Heart left ventricle (tissue), 16 donors: ENCODE data around the gene CARD10. TPM values are rescaled to one million over a fixed set of nuclear protein-coding genes. Genes with fewer than 3 reads are reported as not detected.

Source experiments
- ATAC-seq, 4 donors: fragments of 200-7000 bp; cut with Tn5 transposase; one replicate each; pipeline ENCODE4 v1.9.1; 2020 to 2022; ENCODE audit warnings: moderate library complexity in 4 of 4, mild to moderate bottlenecking in 3 of 4, moderate number of reproducible peaks in 1 of 4
- DNase-seq, 5 donors: peaks; one replicate each; pipeline ENCODE4 v3.0.0-alpha.2; 2020
- H3K27ac ChIP-seq, 12 donors: fragments of 200-600 bp; sonication (generic) in 4 of 12; one replicate each; pipeline versions ENCODE4 v1.5.0 to v1.8.0; 2016 to 2022; ENCODE audit warnings: mild to moderate bottlenecking in 2 of 12
- H3K27me3 ChIP-seq, 9 donors: fragments of 200-600 bp; sonication (generic) in 2 of 9; one replicate each; pipeline versions ENCODE4 v1.5.1 to v1.8.0; 2016 to 2022; ENCODE audit warnings: mild to moderate bottlenecking in 3 of 9
- H3K36me3 ChIP-seq, 9 donors: fragments of 200-600 bp; sonication (generic) in 2 of 9; one replicate each; pipeline versions ENCODE4 v1.5.0 to v1.8.0; 2018 to 2022; ENCODE audit warnings: mild to moderate bottlenecking in 2 of 9
- H3K4me1 ChIP-seq, 12 donors: fragments of 200-600 bp; sonication (generic) in 4 of 12; one replicate each; pipeline versions ENCODE4 v1.5.0 to v1.8.0; 2016 to 2022; ENCODE audit warnings: mild to moderate bottlenecking in 3 of 12
- H3K4me3 ChIP-seq, 12 donors: fragments of 200-600 bp; sonication (generic) in 4 of 12; one replicate each; pipeline versions ENCODE4 v1.5.0 to v1.8.0; 2017 to 2022; ENCODE audit warnings: mild to moderate bottlenecking in 9 of 12, moderate library complexity in 4 of 12
- H3K9me3 ChIP-seq, 12 donors: fragments of 200-600 bp; sonication (generic) in 4 of 12; one replicate each; pipeline versions ENCODE4 v1.5.0 to v1.8.0; 2016 to 2022; ENCODE audit warnings: mild to moderate bottlenecking in 1 of 12
- POLR2A ChIP-seq, 2 donors: fragments of 450-650 bp; IDR thresholded peaks; one replicate each; pipeline ENCODE4 v1.6.1; 2017; ENCODE audit warnings: antibody characterized with exemption in 2 of 2, mild to moderate bottlenecking in 2 of 2, moderate library complexity in 2 of 2
- WGBS, 4 donors: extraction: QIAGEN DNeasy Blood & Tissue Kit in 2 of 4; methylation state at CpG; one replicate each; pipeline versions ENCODE4 v1.1.5 to v1.1.7; 2013 to 2018; 5-methylcytosine and 5-hydroxymethylcytosine counted together
- intact Hi-C, 10 donors: fragments of 100-400 bp; cut with DNase I; formaldehyde crosslinking; loops; one replicate each; pipeline versions ENCODE4 v1.11.1 to v1.14.2; 2022
- polyA plus RNA-seq, 2 donors: library from polyadenylated mRNA; stranded (reverse); fragments of 200-250 nt; gene quantifications; one replicate each; pipeline ENCODE4 v1.2.3, GENCODE V29; 2013
- total RNA-seq, 9 donors: library from RNA; depleted of rRNA in 2 of 9; stranded (reverse); fragments of >200 nt in 2 of 9; fragmentation: NEBNext Ultra II Directional in 3 of 9; extraction: Animal tissue kit (Norgen Biotek cat#: 25700) in 3 of 9; gene quantifications; one replicate each; pipeline versions ENCODE4 v1.1.0 to v1.2.4, GENCODE V29; 2016 to 2023
- TF ChIP-seq, protein P1 (sequence below), 12 donors: fragments of 200-600 bp; sonication (generic) in 4 of 12; IDR thresholded peaks; one replicate each; pipeline versions ENCODE4 v1.5.0 to v1.8.0; 2018 to 2022; ENCODE audit warnings: antibody characterized with exemption in 12 of 12, mild to moderate bottlenecking in 5 of 12
- donor health status: ischemic (EF 13 %, LVEDD 7.1; RV severe dilation, severe dysfunction).
- donor health status: healthy with polysubstance abuse.
- donor health status: DM: no; HTN: yes; CAD: no.
- donor health status: DM: no; HTN: no; CAD: no.
- donor health status: ischemic (EF 25% LVEDD 6.9; RV normal size, moderate dysfunction).
- donor health status: ischemic (EF 25% LVEDD 5.7; RV mildly dilated, moderate dysfunction).
- donor health status: healthy.
- donor health status: DM: yes; HTN: yes; CAD: no.
- donor health status: ischemic (EF 35%, LVEDD 5.7; RV mildly dilated, moderate dysfunction).
- donor health status: nonischemic (EF 11% LVEDD 7.7; RV severe dilation, severe dysfunction).
- donor health status: DM: yes; HTN: yes; CAD: no.
- donor health status: PGD.
- donor health status: ischemic (EF 29% LVEDD 5.4; RV normal size, mild dysfunction).
- donor health status: nonischemic (EF 23%, LVEDD 6.1; RV moderate dilation, normal function).

The CARD10 gene
- total and polyA plus RNA-seq, 11 donors = 5.2 to 13.9 (median 8.1) TPM

DNA sequence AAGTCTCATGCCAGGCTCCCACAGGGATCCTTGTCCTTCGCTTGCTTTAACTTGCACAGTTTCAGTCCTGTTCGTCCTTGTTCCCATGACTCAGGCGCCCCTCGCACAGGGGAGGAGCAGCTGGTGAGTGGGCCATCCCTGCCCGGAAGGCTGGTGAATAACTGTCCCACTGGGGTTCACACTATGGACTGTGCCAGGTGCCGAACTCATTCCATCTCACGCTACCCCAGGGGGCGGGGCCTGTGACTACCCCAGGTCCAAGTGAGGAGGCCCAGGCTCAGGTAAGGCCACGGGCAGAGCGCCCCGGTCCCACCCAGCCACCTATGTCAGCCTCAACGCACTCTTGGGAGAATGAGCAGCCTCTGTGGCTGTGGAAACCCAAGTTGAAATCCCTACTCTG lies 7.2 kb upstream of the CARD10 start:
- Histone ChIP-seq H3K4me1 (peaks cover 0 to 19% (median under 1%) of the 10 kb centered on the region in 12 donors), H3K27me3 (peaks cover 0 to 9% (median 0%) of the 10 kb centered on the region in 9 donors), H3K9me3 (no peaks in the 10 kb centered on the region), H3K36me3 (no peaks in the 10 kb centered on the region), H3K4me3 (no peak overlapping the region), H3K27ac (no peak overlapping the region)
- no peak for TF ChIP-seq POLR2A (IDR thresholded peaks at IDR 0.05)
- TF ChIP-seq, protein P1, sequence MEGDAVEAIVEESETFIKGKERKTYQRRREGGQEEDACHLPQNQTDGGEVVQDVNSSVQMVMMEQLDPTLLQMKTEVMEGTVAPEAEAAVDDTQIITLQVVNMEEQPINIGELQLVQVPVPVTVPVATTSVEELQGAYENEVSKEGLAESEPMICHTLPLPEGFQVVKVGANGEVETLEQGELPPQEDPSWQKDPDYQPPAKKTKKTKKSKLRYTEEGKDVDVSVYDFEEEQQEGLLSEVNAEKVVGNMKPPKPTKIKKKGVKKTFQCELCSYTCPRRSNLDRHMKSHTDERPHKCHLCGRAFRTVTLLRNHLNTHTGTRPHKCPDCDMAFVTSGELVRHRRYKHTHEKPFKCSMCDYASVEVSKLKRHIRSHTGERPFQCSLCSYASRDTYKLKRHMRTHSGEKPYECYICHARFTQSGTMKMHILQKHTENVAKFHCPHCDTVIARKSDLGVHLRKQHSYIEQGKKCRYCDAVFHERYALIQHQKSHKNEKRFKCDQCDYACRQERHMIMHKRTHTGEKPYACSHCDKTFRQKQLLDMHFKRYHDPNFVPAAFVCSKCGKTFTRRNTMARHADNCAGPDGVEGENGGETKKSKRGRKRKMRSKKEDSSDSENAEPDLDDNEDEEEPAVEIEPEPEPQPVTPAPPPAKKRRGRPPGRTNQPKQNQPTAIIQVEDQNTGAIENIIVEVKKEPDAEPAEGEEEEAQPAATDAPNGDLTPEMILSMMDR (IDR thresholded peaks at IDR 0.05) = no peak
- 81 to 85% (median 84%) methylated on average over 11 to 12 of the region's 12 CpGs for WGBS, 4 donors
- intact Hi-C loops = no loop called here
- peak in 2 of 4 donors; percentile 32 to 41 for ATAC-seq
- DNase-seq = no peak

DNA sequence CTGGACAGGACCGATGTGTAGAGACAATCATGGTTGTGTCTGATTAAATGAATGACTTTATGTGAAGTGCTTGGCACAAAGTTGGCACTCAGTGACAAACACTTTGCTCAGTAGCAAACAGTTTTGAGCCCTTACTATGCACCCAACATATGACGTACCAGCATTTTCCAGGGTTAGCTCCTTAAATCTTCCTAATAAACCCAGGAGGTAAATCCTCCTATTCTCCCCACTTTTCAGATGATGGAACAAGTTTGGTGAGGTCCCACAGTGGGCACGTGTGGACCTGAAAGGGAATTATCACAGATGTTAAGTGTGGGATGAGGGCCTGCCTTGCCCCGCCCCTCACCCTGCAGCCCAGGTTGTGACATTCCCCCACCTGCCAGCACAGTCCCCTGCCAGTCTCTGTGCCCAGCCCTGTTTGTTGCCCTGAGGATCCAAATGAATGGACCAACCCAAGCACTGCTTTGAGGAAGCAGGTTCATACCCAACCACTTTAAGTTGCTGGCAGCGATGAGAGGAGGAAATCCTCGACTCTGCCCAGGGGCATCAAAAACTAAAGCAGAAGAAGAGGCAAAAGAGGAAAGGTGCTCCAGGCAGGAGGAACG lies 6.6 kb upstream of the CARD10 start:
- 77 to 91% (median 82%) methylated on average over 7 of the region's 7 CpGs for WGBS, 4 donors
- DNase-seq = no peak

DNA sequence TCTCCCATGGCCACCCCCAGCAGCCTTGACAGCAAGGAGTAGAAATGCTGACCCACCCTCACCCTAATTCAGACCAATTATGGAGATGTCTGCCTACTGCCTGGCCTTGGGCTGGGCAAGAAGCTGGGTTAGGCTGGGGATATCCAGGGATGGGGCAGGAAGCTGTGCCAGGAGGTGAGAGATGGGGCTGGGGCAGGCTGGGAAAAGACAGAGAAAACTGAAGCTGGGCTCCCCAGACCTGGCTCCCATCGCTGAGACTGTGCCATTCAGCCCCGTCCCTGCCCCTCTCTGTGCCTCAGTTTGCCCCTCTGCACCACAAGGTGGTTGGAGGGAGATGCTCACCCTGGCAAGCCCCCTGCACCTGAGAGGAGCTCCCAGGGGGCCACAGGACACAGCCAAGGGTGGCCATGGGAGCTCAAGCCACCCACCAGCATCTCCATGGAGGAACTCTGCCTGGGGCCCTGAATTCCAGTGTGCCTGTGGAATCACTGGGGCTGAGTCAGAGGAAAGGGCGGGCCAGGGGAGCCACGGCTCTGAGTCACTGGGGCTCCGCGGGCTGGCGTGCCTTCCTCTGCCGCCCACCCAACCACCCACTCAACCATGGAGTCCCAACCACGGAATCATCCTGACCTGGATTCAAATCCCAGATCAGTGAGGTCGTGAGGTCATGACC lies 6.0 kb upstream of the CARD10 start:
- peaks cover 0 to 12% (median 2%) of the 10 kb centered on the region in 9 donors for H3K27me3 ChIP-seq
- H3K4me3 ChIP-seq = no peak overlapping the region
- peaks cover 0 to 28% (median 10%) of the 10 kb centered on the region in 12 donors for H3K4me1 ChIP-seq
- H3K27ac ChIP-seq = no peak overlapping the region
- 62 to 73% (median 70%) methylated on average over 3 to 10 of the region's 10 CpGs for WGBS, 4 donors
- DNase-seq = peak in 1 of 5 donors; percentile 74
- intact Hi-C loops = no loop called here
- no peaks in the 10 kb centered on the region for H3K36me3 ChIP-seq
- no peaks in the 10 kb centered on the region for H3K9me3 ChIP-seq
- TF ChIP-seq POLR2A (IDR thresholded peaks at IDR 0.05) = no peak
- TF ChIP-seq, protein P1 (IDR thresholded peaks at IDR 0.05) = no peak
- ATAC-seq = peak in 3 of 4 donors; percentile 59 to 79 (median 66)

More for the DNA sequence above, 6.6 kb upstream of the CARD10 start:
- peaks cover 0 to 9% (median 0%) of the 10 kb centered on the region in 9 donors for H3K27me3 ChIP-seq
- no peak for ATAC-seq
- intact Hi-C loops = no loop called here
- H3K4me3 ChIP-seq = no peak overlapping the region
- H3K36me3 ChIP-seq = no peaks in the 10 kb centered on the region
- no peak for TF ChIP-seq POLR2A (IDR thresholded peaks at IDR 0.05)
- TF ChIP-seq, protein P1 (IDR thresholded peaks at IDR 0.05) = no peak
- H3K27ac ChIP-seq = no peak overlapping the region
- H3K9me3 ChIP-seq = no peaks in the 10 kb centered on the region
- H3K4me1 ChIP-seq = peaks cover 0 to 22% (median 5%) of the 10 kb centered on the region in 12 donors

DNA sequence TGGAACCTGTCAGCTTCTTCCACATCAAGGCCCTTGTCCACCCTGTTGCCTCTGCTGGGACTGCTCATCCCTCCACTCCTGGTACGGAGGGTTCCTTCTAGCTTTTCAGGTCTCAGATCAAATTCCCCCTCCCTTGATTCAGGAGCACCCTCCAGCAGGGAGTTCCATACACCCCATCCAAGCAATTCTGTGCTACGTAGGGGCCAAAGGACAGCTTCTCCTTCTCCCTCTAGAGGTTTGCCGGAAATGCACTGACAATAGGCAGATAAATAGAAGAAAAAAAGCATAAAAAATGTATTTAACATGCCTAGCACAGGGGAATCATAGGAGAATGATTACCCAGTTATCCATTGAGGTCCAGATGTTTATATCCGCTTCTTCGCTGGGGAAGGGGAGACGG lies 3.3 kb upstream of the CARD10 start:
- Histone ChIP-seq H3K4me1 (peaks cover 0 to 34% (median 17%) of the 10 kb centered on the region in 12 donors), H3K27ac (no peak overlapping the region), H3K4me3 (no peak overlapping the region), H3K9me3 (no peaks in the 10 kb centered on the region), H3K36me3 (no peaks in the 10 kb centered on the region), H3K27me3 (peaks cover 0 to 29% (median 12%) of the 10 kb centered on the region in 9 donors)
- DNase-seq (no peak), ATAC-seq (no peak)
- intact Hi-C loops = no loop called here
- 86 to 92% (median 88%) methylated on average over 6 of the region's 6 CpGs for WGBS, 4 donors
- TF ChIP-seq, protein P1 (IDR thresholded peaks at IDR 0.05) = no peak
- TF ChIP-seq POLR2A (IDR thresholded peaks at IDR 0.05) = no peak
